ENCODE measurements around the gene SDR42E1. TPM values are rescaled to one million over a fixed set of nuclear protein-coding genes. Genes with fewer than 3 reads are reported as not detected.
"Not testable (repeated sequence)": the region's sequence is repeated elsewhere in the genome, so short reads cannot be mapped to it uniquely, and the experiment has no call there.

SDR42E1 gene
- total RNA-seq, 4 donors from 2014 or later: 1.8 to 3.3 (median 2.1) TPM

DNA sequence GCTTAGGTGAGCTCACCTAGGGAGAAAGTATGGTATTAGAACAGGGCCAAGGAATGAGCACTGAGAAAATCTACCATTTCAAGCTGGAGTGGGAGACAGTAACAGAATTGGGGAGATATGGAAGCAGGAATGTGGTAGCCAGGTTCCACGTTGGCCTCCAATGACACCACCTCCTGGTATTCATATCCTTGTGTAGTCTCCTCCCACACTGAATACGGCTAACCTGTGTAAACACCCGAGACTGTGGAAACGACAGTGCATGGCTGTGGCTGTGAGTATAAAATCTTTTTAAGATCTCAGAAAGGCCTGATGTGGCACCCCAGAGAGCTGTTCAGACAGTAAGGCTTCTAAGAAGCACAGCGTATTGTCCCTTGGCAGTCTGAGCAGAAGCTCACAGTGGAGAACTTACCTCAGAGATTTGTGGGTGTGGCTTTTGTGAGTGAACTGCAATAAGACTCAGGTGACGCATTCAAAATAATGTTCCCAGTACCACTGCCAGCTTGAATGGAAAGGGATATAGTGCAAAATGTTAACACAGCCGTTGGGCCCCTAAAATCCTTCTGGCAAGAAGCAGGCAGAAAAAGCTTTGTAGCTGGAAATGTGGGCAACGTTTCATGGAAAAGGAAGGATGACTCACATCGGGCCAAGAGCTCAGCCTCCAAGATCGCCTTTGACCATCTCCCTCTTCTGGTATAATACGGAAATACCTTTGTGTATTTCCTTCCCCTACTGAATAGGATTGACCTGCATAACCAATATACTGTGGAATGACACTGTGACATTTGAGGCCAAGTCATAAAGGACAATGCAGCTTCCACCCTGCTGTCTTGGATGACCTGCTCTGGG, 14.4 kb downstream of the SDR42E1 start:
- TF ChIP-seq, protein P1, sequence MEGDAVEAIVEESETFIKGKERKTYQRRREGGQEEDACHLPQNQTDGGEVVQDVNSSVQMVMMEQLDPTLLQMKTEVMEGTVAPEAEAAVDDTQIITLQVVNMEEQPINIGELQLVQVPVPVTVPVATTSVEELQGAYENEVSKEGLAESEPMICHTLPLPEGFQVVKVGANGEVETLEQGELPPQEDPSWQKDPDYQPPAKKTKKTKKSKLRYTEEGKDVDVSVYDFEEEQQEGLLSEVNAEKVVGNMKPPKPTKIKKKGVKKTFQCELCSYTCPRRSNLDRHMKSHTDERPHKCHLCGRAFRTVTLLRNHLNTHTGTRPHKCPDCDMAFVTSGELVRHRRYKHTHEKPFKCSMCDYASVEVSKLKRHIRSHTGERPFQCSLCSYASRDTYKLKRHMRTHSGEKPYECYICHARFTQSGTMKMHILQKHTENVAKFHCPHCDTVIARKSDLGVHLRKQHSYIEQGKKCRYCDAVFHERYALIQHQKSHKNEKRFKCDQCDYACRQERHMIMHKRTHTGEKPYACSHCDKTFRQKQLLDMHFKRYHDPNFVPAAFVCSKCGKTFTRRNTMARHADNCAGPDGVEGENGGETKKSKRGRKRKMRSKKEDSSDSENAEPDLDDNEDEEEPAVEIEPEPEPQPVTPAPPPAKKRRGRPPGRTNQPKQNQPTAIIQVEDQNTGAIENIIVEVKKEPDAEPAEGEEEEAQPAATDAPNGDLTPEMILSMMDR (IDR thresholded peaks at IDR 0.05): no peak
- ATAC-seq (ENCODE audit: low FRiP score): peak; percentile 53
- DNase-seq (ENCODE audit: low spot score): no peak

DNA sequence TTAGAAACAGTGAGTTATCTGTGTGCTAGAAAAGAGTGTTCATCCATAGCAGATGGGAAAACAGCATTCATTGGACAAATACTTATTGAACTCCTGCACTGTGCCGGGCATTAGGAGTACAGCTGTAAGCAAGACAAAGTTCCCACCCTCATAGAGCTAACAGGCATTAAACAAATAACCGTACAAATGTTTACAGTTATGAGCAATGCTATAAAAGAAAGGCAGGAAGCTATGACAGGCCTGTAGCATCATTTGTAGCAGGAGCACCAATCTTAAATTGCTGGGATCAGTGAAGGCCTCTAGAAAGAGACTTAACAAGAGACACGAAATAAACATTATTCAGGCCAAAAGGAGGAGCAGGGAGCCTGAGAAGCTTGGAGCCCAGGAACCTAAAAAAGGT, 15.6 kb downstream of the SDR42E1 start:
- TF ChIP-seq, protein P1 (IDR thresholded peaks at IDR 0.05): no peak
- DNase-seq (ENCODE audit: low spot score) (no peak), ATAC-seq (ENCODE audit: low FRiP score) (no peak)

DNA sequence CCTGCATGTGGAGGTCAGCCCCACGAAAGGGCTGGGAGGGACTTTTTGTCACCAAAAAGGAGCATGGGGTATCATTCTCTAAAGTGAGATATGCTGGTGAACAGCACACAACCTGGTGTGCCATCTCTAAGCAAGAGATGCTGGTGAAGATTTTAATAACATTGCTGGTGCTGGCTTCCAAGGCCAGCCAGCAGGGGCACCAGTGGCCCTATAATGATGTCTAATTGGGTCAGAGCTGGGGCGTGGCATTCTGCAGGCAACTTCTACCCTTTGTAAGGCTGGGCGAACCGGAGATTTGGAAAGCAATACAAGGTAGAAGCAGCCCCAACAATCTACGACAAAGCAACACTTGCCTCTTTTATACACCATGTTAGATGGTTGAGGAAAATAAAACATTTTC, 16.8 kb downstream of the SDR42E1 start:
- no peak for DNase-seq (ENCODE audit: low spot score)
- no peak for ATAC-seq (ENCODE audit: low FRiP score)
- TF ChIP-seq, protein P1 (IDR thresholded peaks at IDR 0.05): no peak

DNA sequence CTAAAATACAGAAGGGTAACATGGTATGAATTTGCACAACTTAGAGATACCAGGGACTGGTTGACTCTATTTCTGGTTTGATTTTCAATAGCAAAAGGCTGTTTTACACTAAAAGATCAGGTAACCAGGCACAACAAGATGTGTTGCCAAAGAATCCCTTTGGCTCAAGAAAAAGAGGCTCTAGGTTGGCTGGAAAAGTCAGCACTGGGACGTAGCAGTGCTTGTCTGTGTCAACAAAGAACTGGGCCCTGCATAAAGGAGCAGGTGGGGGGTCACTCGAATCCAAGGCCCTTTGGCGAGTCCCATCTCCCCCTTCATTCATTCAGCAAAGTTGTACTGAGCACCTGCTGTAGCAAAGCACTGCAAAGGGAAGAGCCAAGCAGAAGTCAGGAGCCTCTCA, 18.4 kb downstream of the SDR42E1 start:
- ATAC-seq (ENCODE audit: low FRiP score) (no peak), DNase-seq (ENCODE audit: low spot score) (no peak)
- TF ChIP-seq, protein P1 (IDR thresholded peaks at IDR 0.05): no peak

DNA sequence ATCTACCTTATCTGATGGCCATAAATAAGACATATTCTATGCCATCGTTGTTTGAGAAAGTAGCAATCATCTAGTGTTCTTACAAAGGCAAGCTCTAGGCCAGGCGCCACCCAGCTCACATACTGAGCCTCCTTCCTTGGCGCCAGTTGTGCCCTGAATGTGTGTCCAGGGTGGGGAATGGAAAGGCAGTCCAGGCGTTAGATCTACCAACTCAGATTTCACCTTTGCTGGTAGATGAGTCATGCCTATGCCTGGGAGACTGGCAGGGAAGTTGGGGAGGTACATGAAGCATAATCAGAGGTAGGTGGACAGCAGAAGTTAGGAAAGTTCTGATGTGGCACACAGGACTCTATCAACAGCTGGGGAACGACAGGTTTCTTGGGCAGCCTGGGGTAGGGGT, 23.6 kb downstream of the SDR42E1 start:
- ATAC-seq (ENCODE audit: low FRiP score): no peak
- no peak for DNase-seq (ENCODE audit: low spot score)
- TF ChIP-seq, protein P1 (IDR thresholded peaks at IDR 0.05): no peak

DNA sequence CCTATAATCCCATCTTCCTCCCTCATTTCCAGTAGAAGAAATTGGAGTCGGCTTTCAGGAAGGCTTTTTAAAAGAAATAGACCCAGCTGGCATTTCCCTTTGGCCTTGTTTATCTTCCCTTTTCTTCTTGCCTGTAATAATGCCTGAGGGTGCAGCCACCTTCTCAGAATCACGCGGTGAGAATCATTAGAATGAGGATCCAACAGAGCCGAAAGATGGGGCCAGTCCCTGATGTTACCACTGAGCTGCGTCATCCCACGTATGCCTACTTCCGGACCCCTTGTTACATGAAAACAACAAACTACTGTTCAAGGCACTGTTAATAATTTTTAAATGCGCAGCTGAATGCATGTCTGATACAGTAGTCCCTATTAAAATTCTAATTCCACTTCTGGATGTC, 24.1 kb downstream of the SDR42E1 start:
- ATAC-seq (ENCODE audit: low FRiP score) (no peak), DNase-seq (ENCODE audit: low spot score) (no peak)
- TF ChIP-seq, protein P1 (IDR thresholded peaks at IDR 0.05): no peak

DNA sequence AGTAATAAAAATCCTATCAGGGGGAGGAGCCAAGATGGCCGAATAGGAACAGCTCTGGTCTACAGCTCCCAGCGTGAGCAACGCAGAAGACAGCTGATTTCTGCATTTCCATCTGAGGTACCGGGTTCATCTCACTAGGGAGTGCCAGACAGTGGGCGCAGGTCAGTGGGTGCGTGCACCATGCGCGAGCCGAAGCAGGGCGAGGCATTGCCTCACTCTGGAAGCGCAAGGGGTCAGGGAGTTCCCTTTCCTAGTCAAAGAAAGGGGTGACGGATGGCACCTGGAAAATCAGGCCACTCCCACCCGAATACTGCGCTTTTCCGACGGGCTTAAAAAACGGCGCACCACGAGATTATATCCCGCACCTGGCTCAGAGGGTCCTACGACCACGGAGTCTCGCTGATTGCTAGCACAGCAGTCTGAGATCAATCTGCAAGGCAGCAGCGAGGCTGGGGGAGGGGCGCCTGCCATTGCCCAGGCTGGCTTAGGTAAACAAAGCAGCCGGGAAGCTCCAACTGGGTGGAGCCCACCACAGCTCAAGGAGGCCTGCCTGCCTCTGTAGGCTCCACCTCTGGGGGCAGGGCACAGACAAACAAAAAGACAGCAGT, 33.8 kb downstream of the SDR42E1 start:
- not testable (repeated sequence) for ATAC-seq (ENCODE audit: low FRiP score); DNase-seq (ENCODE audit: low spot score)
